Measurements from ENCODE around the gene RARRES1.

GRCh38 chr3:158762701-158763100 lies 30.4 kb upstream of the RARRES1 start:
- TF ChIP-seq CTCF (IDR thresholded peaks at IDR 0.05): no peak
- TF ChIP-seq POLR2A (IDR thresholded peaks at IDR 0.05): no peak

Measured in testis (tissue), 2 donors.